ENCODE results near the gene EIF4G3. TPM values are rescaled to one million over a fixed set of nuclear protein-coding genes. Genes with fewer than 3 reads are reported as not detected.
A peak's percentile ranks its signal among the peaks of the same experiment; 100 is the strongest.

The EIF4G3 gene
- total and polyA plus RNA-seq, 9 of the 15 experiments (the other 6 are each of a cell fraction or from before 2014, with no cell fraction given) = 6.7 to 40.5 (median 32.1) TPM

DNA sequence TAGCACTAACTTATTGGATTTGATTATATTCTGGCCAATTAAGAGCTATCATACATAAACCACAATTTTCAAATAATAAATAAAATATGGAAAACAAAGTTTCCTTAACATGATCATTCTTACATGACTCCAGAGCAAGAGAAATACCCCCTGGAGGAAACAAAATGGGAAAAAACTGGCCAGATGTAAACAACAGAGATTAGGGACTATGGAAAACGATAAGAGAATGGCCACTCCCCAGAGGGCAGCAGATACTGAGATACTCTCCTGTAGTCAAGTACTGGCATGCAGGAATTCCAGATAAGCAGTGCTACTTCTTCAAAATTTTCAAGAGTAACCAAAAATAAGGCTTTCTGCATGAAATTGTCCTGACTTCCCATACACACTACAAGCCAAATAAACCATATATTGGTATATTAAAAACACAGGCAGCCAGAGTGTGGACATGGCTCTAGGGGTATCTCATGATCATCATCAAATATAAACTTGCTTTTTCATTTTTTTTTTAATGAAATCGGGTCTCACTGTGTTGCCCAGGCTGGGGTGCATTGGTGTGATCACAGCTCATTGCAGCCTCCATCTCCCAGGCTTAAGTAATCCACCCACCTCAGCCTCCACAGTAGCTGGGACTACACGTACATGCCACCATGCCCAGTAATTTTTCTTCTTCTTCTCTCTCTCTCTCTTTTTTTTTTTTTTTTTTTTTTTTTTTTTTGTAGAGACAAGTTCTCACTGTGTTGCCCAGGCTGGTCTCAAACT lies 118.5 kb downstream of the EIF4G3 start (continued):
- TF ChIP-seq CBFA2T3 (IDR thresholded peaks at IDR 0.05) (peak; percentile 55), ZNF766 (CRISPR knock-in tag; conservative IDR thresholded peaks at IDR 0.05) (peak; percentile 66; the same call in 1 of the 2 replicates), ZNF165 (CRISPR knock-in tag; IDR thresholded peaks at IDR 0.05; ENCODE audit: borderline replicate concordance) (no peak), FOXA3 (CRISPR knock-in tag; conservative IDR thresholded peaks at IDR 0.05 in 1 of 2, IDR thresholded peaks at IDR 0.05 in 1 of 2) (peak in 1 of 2 experiments; percentile 64; a peak in 2 of 4 replicates), ETV1 (tag; conservative IDR thresholded peaks at IDR 0.05; ENCODE audit: low read depth) (no peak), SP2 (IDR thresholded peaks at IDR 0.05; ENCODE audit: extremely low read depth, low read depth, low read length, poor library complexity, severe bottlenecking) (no peak), ARID2 (IDR thresholded peaks at IDR 0.05) (no peak), ZNF507 (tag; conservative IDR thresholded peaks at IDR 0.05) (no peak), SP1 (CRISPR knock-in tag; IDR thresholded peaks at IDR 0.05) (no peak), SREBF1 (IDR thresholded peaks at IDR 0.05; ENCODE audit: borderline replicate concordance, low read depth, low read length) (no peak), SIX5 (IDR thresholded peaks at IDR 0.05; ENCODE audit: borderline replicate concordance in 1 of 2, insufficient read depth in 1 of 2, low read depth in 1 of 2, low read length in 2 of 2) (no peak), SMAD3 (CRISPR knock-in tag; conservative IDR thresholded peaks at IDR 0.05) (no peak), ATF7 (IDR thresholded peaks at IDR 0.05) (0 out of 2 replicates have a peak, but pooled peaks have one; percentile 22)
- TF ChIP-seq, protein P1, sequence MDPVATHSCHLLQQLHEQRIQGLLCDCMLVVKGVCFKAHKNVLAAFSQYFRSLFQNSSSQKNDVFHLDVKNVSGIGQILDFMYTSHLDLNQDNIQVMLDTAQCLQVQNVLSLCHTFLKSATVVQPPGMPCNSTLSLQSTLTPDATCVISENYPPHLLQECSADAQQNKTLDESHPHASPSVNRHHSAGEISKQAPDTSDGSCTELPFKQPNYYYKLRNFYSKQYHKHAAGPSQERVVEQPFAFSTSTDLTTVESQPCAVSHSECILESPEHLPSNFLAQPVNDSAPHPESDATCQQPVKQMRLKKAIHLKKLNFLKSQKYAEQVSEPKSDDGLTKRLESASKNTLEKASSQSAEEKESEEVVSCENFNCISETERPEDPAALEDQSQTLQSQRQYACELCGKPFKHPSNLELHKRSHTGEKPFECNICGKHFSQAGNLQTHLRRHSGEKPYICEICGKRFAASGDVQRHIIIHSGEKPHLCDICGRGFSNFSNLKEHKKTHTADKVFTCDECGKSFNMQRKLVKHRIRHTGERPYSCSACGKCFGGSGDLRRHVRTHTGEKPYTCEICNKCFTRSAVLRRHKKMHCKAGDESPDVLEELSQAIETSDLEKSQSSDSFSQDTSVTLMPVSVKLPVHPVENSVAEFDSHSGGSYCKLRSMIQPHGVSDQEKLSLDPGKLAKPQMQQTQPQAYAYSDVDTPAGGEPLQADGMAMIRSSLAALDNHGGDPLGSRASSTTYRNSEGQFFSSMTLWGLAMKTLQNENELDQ (CRISPR knock-in tag; IDR thresholded peaks at IDR 0.05; ENCODE audit: borderline replicate concordance) = no peak
- TF ChIP-seq, protein P2, sequence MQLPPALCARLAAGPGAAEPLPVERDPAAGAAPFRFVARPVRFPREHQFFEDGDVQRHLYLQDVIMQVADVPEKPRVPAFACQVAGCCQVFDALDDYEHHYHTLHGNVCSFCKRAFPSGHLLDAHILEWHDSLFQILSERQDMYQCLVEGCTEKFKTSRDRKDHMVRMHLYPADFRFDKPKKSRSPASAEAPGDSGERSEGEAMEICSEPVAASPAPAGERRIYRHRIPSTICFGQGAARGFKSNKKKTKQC (CRISPR knock-in tag; IDR thresholded peaks at IDR 0.05) = no peak
- TF ChIP-seq, protein P3, sequence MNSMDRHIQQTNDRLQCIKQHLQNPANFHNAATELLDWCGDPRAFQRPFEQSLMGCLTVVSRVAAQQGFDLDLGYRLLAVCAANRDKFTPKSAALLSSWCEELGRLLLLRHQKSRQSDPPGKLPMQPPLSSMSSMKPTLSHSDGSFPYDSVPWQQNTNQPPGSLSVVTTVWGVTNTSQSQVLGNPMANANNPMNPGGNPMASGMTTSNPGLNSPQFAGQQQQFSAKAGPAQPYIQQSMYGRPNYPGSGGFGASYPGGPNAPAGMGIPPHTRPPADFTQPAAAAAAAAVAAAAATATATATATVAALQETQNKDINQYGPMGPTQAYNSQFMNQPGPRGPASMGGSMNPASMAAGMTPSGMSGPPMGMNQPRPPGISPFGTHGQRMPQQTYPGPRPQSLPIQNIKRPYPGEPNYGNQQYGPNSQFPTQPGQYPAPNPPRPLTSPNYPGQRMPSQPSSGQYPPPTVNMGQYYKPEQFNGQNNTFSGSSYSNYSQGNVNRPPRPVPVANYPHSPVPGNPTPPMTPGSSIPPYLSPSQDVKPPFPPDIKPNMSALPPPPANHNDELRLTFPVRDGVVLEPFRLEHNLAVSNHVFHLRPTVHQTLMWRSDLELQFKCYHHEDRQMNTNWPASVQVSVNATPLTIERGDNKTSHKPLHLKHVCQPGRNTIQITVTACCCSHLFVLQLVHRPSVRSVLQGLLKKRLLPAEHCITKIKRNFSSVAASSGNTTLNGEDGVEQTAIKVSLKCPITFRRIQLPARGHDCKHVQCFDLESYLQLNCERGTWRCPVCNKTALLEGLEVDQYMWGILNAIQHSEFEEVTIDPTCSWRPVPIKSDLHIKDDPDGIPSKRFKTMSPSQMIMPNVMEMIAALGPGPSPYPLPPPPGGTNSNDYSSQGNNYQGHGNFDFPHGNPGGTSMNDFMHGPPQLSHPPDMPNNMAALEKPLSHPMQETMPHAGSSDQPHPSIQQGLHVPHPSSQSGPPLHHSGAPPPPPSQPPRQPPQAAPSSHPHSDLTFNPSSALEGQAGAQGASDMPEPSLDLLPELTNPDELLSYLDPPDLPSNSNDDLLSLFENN (IDR thresholded peaks at IDR 0.05; ENCODE audit: low read depth in 2 of 2, low read length in 2 of 2) = no peak
- TF ChIP-seq, protein P4, sequence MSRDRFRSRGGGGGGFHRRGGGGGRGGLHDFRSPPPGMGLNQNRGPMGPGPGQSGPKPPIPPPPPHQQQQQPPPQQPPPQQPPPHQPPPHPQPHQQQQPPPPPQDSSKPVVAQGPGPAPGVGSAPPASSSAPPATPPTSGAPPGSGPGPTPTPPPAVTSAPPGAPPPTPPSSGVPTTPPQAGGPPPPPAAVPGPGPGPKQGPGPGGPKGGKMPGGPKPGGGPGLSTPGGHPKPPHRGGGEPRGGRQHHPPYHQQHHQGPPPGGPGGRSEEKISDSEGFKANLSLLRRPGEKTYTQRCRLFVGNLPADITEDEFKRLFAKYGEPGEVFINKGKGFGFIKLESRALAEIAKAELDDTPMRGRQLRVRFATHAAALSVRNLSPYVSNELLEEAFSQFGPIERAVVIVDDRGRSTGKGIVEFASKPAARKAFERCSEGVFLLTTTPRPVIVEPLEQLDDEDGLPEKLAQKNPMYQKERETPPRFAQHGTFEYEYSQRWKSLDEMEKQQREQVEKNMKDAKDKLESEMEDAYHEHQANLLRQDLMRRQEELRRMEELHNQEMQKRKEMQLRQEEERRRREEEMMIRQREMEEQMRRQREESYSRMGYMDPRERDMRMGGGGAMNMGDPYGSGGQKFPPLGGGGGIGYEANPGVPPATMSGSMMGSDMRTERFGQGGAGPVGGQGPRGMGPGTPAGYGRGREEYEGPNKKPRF (IDR thresholded peaks at IDR 0.05; ENCODE audit: low read depth, low read length) = no peak

Measured in K562 (cell line).